SU-DHL-6 (cell line): ENCODE measurements around the gene OR51S1.

ENCODE experiments used
- H2AFZ ChIP-seq: fragments of 200-600 bp; sonication (generic); 2 replicates; pipeline ENCODE4 v1.6.1; 2014; ENCODE audit warnings: low read depth, mild to moderate bottlenecking, moderate library complexity, mixed read lengths, antibody characterized with exemption, low read length; ENCODE audit not compliant: severe bottlenecking
- H3F3A ChIP-seq: fragments of 200-600 bp; shearing (Covaris generic); 2 replicates; pipeline ENCODE4 v1.6.0; 2016; ENCODE audit warnings: antibody characterized with exemption, mild to moderate bottlenecking; ENCODE audit not compliant: insufficient read depth
- H3K27ac ChIP-seq: fragments of 200-600 bp; sonication (generic); 2 replicates; pipeline ENCODE4 v1.5.1; 2016; ENCODE audit warnings: low read depth, mild to moderate bottlenecking, low read length, moderate library complexity, mixed read lengths
- H3K27me3 ChIP-seq: fragments of 200-600 bp; sonication (generic), shearing (Covaris generic); 2 replicates; pipeline ENCODE4 v1.6.0; 2014; ENCODE audit warnings: mild to moderate bottlenecking, low read length
- H3K36me3 ChIP-seq: fragments of 200-600 bp; sonication (generic); 2 replicates; pipeline ENCODE4 v1.6.1; 2014; ENCODE audit warnings: mild to moderate bottlenecking, low read length, mixed read lengths
- H3K4me2 ChIP-seq: fragments of 300-600, 200-600 bp; shearing (Covaris generic), sonication (generic); 2 replicates; pipeline ENCODE4 v1.6.0; 2014; ENCODE audit warnings: low read length, low read depth, mild to moderate bottlenecking; ENCODE audit not compliant: poor library complexity, severe bottlenecking
- H3K4me3 ChIP-seq: fragments of 200-600 bp; sonication (generic); 2 replicates; pipeline ENCODE4 v1.5.1; 2014; ENCODE audit warnings: antibody characterized with exemption, low read length, mild to moderate bottlenecking, mixed read lengths; ENCODE audit not compliant: insufficient read depth, poor library complexity, severe bottlenecking
- H3K79me2 ChIP-seq: fragments of 200-600 bp; sonication (generic); 2 replicates; pipeline ENCODE4 v1.6.1; 2014; ENCODE audit warnings: mild to moderate bottlenecking, low read length, moderate library complexity; ENCODE audit not compliant: insufficient read depth
- H3K9ac ChIP-seq: fragments of 200-600 bp; sonication (generic); 2 replicates; pipeline ENCODE4 v1.7.0; 2014; ENCODE audit warnings: mild to moderate bottlenecking, low read length
- H3K9me2 ChIP-seq: fragments of 200-600 bp; sonication (generic); replicated peaks from 2 replicates; pipeline ENCODE4 v1.6.1; 2014; ENCODE audit warnings: low read length; ENCODE audit not compliant: insufficient read depth
- H3K9me3 ChIP-seq: fragments of 200-600 bp; sonication (generic); 2 replicates; pipeline ENCODE4 v1.6.1; 2014; ENCODE audit warnings: low read length, mixed read lengths; ENCODE audit not compliant: insufficient read depth
- H4K20me1 ChIP-seq: fragments of 200-600 bp; sonication (generic); 2 replicates; pipeline ENCODE4 v1.6.1; 2014; ENCODE audit warnings: low read depth, mild to moderate bottlenecking, antibody characterized with exemption, low read length, moderate library complexity, mixed read lengths
- EZH2phosphoT487 ChIP-seq: fragments of 200-600 bp; sonication (generic), shearing (Covaris generic); conservative IDR thresholded peaks from 2 replicates; pipeline ENCODE4 v1.6.1; 2018; ENCODE audit warnings: mild to moderate bottlenecking, antibody characterized with exemption, low read length, moderate library complexity, mixed read lengths
- TF ChIP-seq, protein P1 (sequence below): fragments of 200-600 bp; sonication (generic); IDR thresholded peaks from one replicate; pipeline ENCODE4 v1.5.1; 2017; ENCODE audit warnings: antibody characterized with exemption, mild to moderate bottlenecking, low read length, moderate library complexity; ENCODE audit not compliant: insufficient read depth, poor library complexity, severe bottlenecking

OR51S1 gene

DNA sequence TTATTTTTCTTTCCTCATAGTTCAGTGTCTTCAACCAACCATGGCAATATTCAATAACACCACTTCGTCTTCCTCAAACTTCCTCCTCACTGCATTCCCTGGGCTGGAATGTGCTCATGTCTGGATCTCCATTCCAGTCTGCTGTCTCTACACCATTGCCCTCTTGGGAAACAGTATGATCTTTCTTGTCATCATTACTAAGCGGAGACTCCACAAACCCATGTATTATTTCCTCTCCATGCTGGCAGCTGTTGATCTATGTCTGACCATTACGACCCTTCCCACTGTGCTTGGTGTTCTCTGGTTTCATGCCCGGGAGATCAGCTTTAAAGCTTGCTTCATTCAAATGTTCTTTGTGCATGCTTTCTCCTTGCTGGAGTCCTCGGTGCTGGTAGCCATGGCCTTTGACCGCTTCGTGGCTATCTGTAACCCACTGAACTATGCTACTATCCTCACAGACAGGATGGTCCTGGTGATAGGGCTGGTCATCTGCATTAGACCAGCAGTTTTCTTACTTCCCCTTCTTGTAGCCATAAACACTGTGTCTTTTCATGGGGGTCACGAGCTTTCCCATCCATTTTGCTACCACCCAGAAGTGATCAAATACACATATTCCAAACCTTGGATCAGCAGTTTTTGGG is 33.0 kb upstream of the OR51S1 start, which contains the start of gene OR51T1:
OR51T1 (plus strand) TSS at position 41 of the 641 bp plus-strand sequence; CDS start at position 41, 0 bp downstream.
- no peak within 1 kb of the TSS for H3K9ac ChIP-seq
- H3K4me2 ChIP-seq: no peak within 1 kb of the TSS
- H3K9me3 ChIP-seq: no peaks in the 10 kb centered on the region
- H2AFZ ChIP-seq: no peak within 1 kb of the TSS
- no peak within 1 kb of the TSS for H3K4me3 ChIP-seq
- H3K79me2 ChIP-seq: no peaks in the 10 kb centered on the region
- H3K27ac ChIP-seq: no peak within 1 kb of the TSS
- no peaks in the 10 kb centered on the region for H3F3A ChIP-seq
- no peaks in the 10 kb centered on the region for H3K36me3 ChIP-seq
- TF ChIP-seq, protein P1, sequence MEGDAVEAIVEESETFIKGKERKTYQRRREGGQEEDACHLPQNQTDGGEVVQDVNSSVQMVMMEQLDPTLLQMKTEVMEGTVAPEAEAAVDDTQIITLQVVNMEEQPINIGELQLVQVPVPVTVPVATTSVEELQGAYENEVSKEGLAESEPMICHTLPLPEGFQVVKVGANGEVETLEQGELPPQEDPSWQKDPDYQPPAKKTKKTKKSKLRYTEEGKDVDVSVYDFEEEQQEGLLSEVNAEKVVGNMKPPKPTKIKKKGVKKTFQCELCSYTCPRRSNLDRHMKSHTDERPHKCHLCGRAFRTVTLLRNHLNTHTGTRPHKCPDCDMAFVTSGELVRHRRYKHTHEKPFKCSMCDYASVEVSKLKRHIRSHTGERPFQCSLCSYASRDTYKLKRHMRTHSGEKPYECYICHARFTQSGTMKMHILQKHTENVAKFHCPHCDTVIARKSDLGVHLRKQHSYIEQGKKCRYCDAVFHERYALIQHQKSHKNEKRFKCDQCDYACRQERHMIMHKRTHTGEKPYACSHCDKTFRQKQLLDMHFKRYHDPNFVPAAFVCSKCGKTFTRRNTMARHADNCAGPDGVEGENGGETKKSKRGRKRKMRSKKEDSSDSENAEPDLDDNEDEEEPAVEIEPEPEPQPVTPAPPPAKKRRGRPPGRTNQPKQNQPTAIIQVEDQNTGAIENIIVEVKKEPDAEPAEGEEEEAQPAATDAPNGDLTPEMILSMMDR: no peak
- TF ChIP-seq EZH2phosphoT487: no peak
- H3K27me3 ChIP-seq: no peaks in the 10 kb centered on the region
- no peaks in the 10 kb centered on the region for H4K20me1 ChIP-seq
- H3K9me2 ChIP-seq: no peaks in the 10 kb centered on the region

DNA sequence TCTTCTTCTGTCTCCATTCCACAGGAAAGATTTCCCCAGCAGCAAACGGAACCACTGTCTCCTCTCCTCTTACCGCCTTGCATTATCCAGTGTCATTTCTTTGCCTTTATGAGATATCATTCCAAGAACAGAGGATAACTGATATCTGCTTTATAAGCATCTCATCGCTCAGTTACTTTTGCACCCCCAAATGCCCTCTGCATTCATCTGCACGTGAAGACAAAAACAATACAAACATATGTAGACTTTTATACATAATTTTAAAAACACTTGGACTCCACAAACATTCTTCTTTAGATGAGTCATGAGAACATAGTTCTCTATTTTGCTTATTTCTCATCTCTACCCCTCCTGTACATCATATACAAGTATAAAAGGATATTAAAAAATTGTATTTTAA is 32.2 kb upstream of the OR51S1 start:
- H3K36me3 ChIP-seq: no peaks in the 10 kb centered on the region
- no peak overlapping the region for H3K4me2 ChIP-seq
- H3K9ac ChIP-seq: no peak overlapping the region
- no peaks in the 10 kb centered on the region for H3F3A ChIP-seq
- no peaks in the 10 kb centered on the region for H3K79me2 ChIP-seq
- no peaks in the 10 kb centered on the region for H3K27me3 ChIP-seq
- H3K4me3 ChIP-seq: no peak overlapping the region
- TF ChIP-seq EZH2phosphoT487: no peak
- TF ChIP-seq, protein P1: no peak
- H3K9me3 ChIP-seq: no peaks in the 10 kb centered on the region
- H2AFZ ChIP-seq: no peak overlapping the region
- H3K9me2 ChIP-seq: no peaks in the 10 kb centered on the region
- H4K20me1 ChIP-seq: no peaks in the 10 kb centered on the region
- H3K27ac ChIP-seq: no peak overlapping the region

DNA sequence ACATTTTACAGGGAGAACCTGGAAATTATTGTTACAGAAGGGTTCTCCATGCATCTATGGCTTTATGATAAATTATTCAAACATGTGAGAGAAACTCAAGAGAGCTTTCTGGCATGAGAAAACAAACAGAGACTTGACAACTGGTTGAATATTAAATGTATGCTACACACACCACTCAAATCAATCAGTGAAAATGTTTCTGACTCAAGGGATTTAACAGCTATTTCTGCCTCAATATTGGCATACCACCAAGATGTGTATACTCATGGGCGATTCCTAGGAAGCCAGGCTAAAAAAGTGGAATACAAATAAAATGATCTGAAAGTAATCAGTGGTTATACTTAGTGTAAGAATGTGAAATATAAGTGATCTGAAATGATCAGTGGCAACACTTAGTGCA is 16.8 kb upstream of the OR51S1 start:
- H3K27ac ChIP-seq: no peak overlapping the region
- H3K9ac ChIP-seq: no peak overlapping the region
- no peak overlapping the region for H2AFZ ChIP-seq
- TF ChIP-seq, protein P1: no peak
- no peak for TF ChIP-seq EZH2phosphoT487
- no peak overlapping the region for H3K4me2 ChIP-seq
- H4K20me1 ChIP-seq: no peaks in the 10 kb centered on the region
- H3K27me3 ChIP-seq: no peaks in the 10 kb centered on the region
- H3K4me3 ChIP-seq: no peak overlapping the region
- H3K9me2 ChIP-seq: no peaks in the 10 kb centered on the region
- H3K9me3 ChIP-seq: no peaks in the 10 kb centered on the region
- H3K79me2 ChIP-seq: no peaks in the 10 kb centered on the region
- H3K36me3 ChIP-seq: no peaks in the 10 kb centered on the region
- no peaks in the 10 kb centered on the region for H3F3A ChIP-seq
